ENCODE data around the gene DDX21.
"Not testable (repeated sequence)": the region's sequence is repeated elsewhere in the genome, so short reads cannot be mapped to it uniquely, and the experiment has no call there.

Gene DDX21

DNA sequence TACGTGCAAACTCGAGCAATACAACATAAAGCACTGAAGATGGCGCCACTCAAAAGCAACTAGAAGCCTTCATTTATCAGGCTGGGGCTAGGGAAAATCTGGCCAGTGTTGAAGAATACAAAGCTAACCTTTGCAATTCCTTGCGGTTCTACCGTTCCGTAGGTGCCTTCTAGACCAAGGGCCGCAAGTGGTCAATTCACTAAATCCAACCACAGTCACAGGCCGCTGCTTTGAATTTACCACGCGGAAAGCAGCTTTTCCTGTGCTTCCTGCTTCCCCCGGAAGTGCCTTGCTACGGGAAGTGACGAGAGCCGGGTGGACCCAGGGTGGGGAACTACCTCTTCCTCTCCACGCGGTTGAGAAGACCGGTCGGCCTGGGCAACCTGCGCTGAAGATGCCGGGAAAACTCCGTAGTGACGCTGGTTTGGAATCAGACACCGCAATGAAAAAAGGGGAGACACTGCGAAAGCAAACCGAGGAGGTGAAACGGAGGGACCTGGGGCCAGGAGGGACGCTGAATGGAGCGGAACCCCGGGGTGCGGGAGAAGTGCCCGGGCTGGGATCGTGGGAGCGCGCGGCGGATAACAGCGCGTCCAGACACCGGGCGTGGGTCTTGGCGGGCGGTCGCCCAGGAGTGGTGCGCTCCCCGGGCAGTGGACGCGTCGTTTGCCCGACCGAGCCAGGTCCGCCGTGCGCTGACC, at the start of gene DDX21:
TSS of gene DDX21 (plus strand) at position 339 of the 701 bp plus-strand sequence. CDS start at position 395, 56 bp downstream.
- TF ChIP-seq Cebpa-rat (IDR thresholded peaks at IDR 0.05): no peak
- Histone ChIP-seq H4K20me1 (peaks cover 36 to 42% (median 40%) of the 10 kb centered on the region in 11 experiments; a peak in 21 of 22 replicates), H3K4me1 (peaks cover 29 to 48% (median 43%) of the 10 kb centered on the region in 10 experiments)

DNA sequence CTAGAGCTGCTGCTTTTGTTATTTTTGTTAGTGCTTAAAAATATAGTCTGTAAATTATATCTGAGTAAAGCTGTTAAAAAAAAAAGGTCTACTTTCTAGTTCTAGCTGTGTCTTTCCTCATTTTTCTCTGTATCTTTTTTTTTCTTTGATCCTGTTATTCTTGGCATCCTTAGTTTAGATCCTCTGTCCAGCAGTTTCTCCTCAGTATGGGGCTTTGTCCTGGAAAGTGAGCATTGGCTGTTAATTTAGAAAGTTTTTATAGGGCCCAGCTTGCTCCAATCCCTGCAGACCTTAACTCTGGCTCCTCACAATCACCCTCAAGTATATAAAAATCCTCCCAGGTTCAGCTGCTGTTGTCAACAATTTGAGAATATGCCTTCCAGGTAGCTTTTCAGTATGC, 31.4 kb upstream of the DDX21 start:
- Histone ChIP-seq H4K20me1 (peaks cover 0 to 18% (median 0%) of the 10 kb centered on the region in 11 experiments; a peak in 7 of 22 replicates), H3K36me3 (peaks cover 84 to 100% (median 91%) of the 10 kb centered on the region in 11 experiments), H3K9me3 (replicated peaks in 1 of 11) (peaks cover 0 to 6% (median 0%) of the 10 kb centered on the region in 11 experiments; a peak in 5 of 22 replicates), H3K4me2 (no peak overlapping the region), H3K9ac (no peak overlapping the region), H3K4me3 (no peak overlapping the region), H3K27me3 (no peaks in the 10 kb centered on the region), H3K27ac (no peak overlapping the region), H3K4me1 (no peaks in the 10 kb centered on the region)
- no peak for TF ChIP-seq Cebpa-rat (IDR thresholded peaks at IDR 0.05)

More for the DNA sequence above, at the start of gene DDX21:
- Histone ChIP-seq H3K4me2 (peak within 1 kb of the TSS; percentile 73 to 99 (median 89)), H3K27me3 (no peaks in the 10 kb centered on the region), H3K9ac (peak within 1 kb of the TSS; percentile 89 to 100 (median 97)), H3K36me3 (peaks cover 19 to 64% (median 52%) of the 10 kb centered on the region in 11 experiments), H3K9me3 (replicated peaks in 1 of 11) (peaks cover 0 to 4% (median 0%) of the 10 kb centered on the region in 11 experiments; a peak in 1 of 22 replicates), H3K4me3 (peak within 1 kb of the TSS; percentile 81 to 100 (median 96)), H3K27ac (peak within 1 kb of the TSS; percentile 90 to 99 (median 97))

DNA sequence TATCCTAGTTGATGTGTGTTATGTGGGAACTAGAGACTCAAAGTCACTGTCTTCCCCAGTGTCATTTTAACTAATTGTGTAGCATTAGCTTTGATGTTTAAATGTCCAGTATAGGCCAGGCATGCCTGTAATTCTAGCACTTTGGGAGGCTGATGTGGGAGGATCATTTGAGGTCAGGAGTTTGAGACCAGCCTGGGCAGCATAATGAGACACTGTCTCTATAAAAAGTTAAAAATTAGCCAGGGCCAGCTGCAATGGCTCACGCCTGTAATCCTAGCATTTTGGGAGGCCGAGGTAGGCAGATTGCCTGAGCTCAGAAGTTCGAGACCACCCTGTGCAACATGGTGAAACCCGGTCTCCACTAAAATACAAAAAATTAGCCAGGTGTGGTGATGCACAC, 30.5 kb upstream of the DDX21 start:
- no peaks in the 10 kb centered on the region for H3K4me1 ChIP-seq
- peaks cover 0 to 11% (median 0%) of the 10 kb centered on the region in 11 experiments; a peak in 6 of 22 replicates for H4K20me1 ChIP-seq
- no peak overlapping the region for H3K9ac ChIP-seq
- peaks cover 84 to 100% (median 91%) of the 10 kb centered on the region in 11 experiments for H3K36me3 ChIP-seq
- no peak overlapping the region for H3K4me2 ChIP-seq
- H3K4me3 ChIP-seq: no peak overlapping the region
- no peak overlapping the region for H3K27ac ChIP-seq
- H3K27me3 ChIP-seq: no peaks in the 10 kb centered on the region
- TF ChIP-seq Cebpa-rat (IDR thresholded peaks at IDR 0.05): no peak
- peaks cover 0 to 6% (median 0%) of the 10 kb centered on the region in 11 experiments; a peak in 5 of 22 replicates for H3K9me3 ChIP-seq (replicated peaks in 1 of 11)

DNA sequence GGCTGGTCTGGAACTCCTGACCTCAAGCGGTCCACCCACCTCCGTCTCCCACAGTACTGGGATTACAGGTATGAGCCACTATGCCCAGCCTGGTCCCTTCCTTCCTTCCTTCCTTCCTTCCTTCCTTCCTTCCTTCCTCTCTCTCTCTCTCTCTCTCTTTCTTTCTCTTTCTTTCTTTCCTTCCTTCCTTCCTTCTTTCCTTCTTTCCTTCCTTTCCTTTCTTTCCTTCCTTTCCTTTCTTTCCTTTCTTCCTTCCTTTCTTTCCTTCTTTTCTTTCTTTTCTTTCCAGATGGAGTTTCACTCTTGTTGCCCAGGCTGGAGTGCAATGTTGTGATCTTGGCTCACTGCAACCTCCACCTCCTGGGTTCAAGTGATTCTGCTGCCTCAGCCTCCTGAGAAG, 26.8 kb upstream of the DDX21 start:
- not testable (repeated sequence) for H3K4me3 ChIP-seq; H3K27ac ChIP-seq; H3K4me2 ChIP-seq; H3K9me3 ChIP-seq (replicated peaks in 1 of 11); H3K9ac ChIP-seq; H3K4me1 ChIP-seq; H3K27me3 ChIP-seq
- H4K20me1 ChIP-seq: peaks cover 0 to 11% (median 0%) of the 10 kb centered on the region in 11 experiments; a peak in 3 of 22 replicates
- H3K36me3 ChIP-seq: peaks cover 86 to 99% (median 94%) of the 10 kb centered on the region in 11 experiments

DNA sequence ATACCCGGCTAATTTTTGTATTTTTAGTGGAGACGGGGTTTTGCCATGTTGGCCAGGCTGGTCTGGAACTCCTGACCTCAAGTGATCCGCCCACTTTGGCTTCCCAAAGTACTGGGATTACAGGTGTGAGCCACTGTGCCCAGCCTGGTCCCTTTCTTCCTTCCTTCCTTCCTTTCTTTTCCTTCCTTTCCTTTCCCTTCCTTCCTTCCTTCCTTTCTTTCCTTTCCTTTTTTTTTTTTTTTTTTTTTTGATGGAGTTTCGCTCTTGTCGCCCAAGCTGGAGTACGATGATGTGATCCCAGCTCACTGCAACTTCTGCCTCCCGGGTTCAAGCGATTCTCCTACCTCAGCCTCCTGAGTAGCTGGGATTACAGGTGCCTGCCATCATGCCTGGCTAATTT, 26.1 kb upstream of the DDX21 start:
- H3K9me3 ChIP-seq (replicated peaks in 1 of 11); H3K27ac ChIP-seq; H3K9ac ChIP-seq; H3K27me3 ChIP-seq; H3K4me2 ChIP-seq; H3K4me1 ChIP-seq; H3K4me3 ChIP-seq: not testable (repeated sequence)
- peaks cover 0 to 11% (median 0%) of the 10 kb centered on the region in 11 experiments; a peak in 2 of 22 replicates for H4K20me1 ChIP-seq
- H3K36me3 ChIP-seq: peaks cover 89 to 99% (median 93%) of the 10 kb centered on the region in 11 experiments

DNA sequence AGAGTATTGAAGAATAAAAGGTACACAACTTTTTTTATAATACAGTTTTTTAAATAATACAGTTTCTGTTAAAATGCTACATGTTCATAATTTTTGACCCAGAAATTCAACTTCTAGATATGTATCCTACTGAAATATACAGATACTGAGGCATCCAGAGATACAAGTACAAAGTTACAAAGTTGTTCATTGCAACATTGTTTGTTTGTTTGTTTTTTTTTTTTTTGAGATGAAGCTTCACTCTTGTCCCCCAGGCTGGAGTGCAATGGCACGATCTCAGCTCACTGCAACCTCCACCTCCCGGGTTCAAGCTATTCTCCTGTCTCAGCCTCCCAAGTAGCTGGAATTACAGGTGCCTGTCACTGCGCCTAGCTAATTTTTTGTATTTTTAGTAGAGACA, 23.1 kb upstream of the DDX21 start:
- H3K27ac ChIP-seq; H3K27me3 ChIP-seq; H3K4me2 ChIP-seq; H3K4me3 ChIP-seq; H3K9ac ChIP-seq; H3K9me3 ChIP-seq (replicated peaks in 1 of 11); H4K20me1 ChIP-seq; H3K4me1 ChIP-seq: not testable (repeated sequence)
- H3K36me3 ChIP-seq: peaks cover 86 to 99% (median 93%) of the 10 kb centered on the region in 11 experiments

DNA sequence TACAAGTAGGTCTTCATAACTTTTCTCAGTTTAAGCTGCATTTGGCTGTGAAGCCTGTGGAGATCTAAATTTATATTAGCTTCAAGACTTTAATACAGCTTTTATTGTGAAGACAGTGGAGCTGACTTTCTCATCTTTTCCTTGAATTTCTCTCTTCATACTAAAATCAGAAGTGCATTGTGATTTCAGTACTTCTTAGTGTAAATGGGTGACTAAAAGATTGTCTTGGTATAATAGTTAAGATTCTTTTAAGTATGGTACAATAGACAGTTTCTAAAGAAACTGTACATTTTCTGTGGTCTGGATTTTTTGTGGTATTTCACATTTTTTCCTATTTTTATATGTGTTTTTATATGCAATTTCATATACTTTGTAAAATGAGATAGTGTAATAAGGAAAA, 21.0 kb upstream of the DDX21 start:
- peaks cover 75 to 99% (median 91%) of the 10 kb centered on the region in 11 experiments for H3K36me3 ChIP-seq

DNA sequence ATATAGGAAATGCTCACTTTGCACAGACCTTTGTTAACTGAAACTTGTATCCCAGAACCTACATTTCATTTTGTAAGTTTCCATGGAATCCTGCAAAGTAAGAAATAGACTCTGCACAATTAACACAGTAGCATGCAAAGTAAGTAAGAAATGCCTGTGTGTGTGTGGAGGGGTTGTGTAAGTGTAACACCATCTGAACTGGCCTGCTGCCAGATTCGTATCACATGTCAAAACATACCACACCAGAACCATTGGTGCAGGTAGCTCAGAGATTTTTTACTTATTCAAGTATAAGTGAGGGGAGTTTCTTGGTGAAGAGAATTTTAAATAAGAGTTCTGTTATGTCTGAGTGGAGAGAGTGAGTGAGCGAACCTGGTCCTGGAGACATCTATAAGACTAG, 17.9 kb upstream of the DDX21 start:
- Histone ChIP-seq H3K9me3 (replicated peaks in 1 of 11) (no peaks in the 10 kb centered on the region), H3K4me3 (no peak overlapping the region), H3K27ac (no peak overlapping the region), H3K27me3 (no peaks in the 10 kb centered on the region), H3K4me2 (no peak overlapping the region), H3K4me1 (no peaks in the 10 kb centered on the region), H4K20me1 (peaks cover 0 to 4% (median 0%) of the 10 kb centered on the region in 11 experiments; a peak in 3 of 22 replicates), H3K9ac (no peak overlapping the region), H3K36me3 (peaks cover 79 to 100% (median 93%) of the 10 kb centered on the region in 11 experiments)
- no peak for TF ChIP-seq Cebpa-rat (IDR thresholded peaks at IDR 0.05)

More for the DNA sequence above, 21.0 kb upstream of the DDX21 start:
- Histone ChIP-seq H3K4me2 (no peak overlapping the region), H3K4me3 (no peak overlapping the region), H3K4me1 (no peaks in the 10 kb centered on the region), H4K20me1 (peaks cover 0 to 4% (median 0%) of the 10 kb centered on the region in 11 experiments; a peak in 3 of 22 replicates), H3K9ac (no peak overlapping the region), H3K9me3 (replicated peaks in 1 of 11) (no peaks in the 10 kb centered on the region), H3K27ac (no peak overlapping the region), H3K27me3 (no peaks in the 10 kb centered on the region)
- TF ChIP-seq Cebpa-rat (IDR thresholded peaks at IDR 0.05): no peak

DNA sequence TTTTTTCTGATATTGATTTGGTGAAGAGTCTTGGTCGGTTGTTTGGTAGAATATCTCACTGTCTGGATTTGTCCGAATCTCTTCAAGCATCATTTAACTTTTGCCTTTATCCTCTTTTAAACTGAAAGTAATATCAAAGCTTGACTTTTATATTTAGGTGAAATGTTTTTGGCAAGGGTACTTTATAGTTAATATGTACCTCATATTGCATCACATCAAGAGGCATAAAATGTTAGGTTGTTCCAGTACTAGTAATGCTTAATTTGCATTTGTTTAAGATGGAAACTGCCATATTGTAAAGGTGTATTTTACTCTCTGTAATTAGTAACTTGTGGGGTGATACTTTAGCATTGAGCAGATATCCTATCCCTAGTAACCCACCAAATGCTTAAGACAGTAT, 17.1 kb upstream of the DDX21 start:
- H3K9me3 ChIP-seq (replicated peaks in 1 of 11): no peaks in the 10 kb centered on the region
- H3K4me3 ChIP-seq: no peak overlapping the region
- TF ChIP-seq Cebpa-rat (IDR thresholded peaks at IDR 0.05): no peak
- no peak overlapping the region for H3K4me2 ChIP-seq
- no peak overlapping the region for H3K9ac ChIP-seq
- no peak overlapping the region for H3K27ac ChIP-seq
- peaks cover 78 to 100% (median 95%) of the 10 kb centered on the region in 11 experiments for H3K36me3 ChIP-seq
- H4K20me1 ChIP-seq: peaks cover 0 to 4% (median 0%) of the 10 kb centered on the region in 11 experiments; a peak in 3 of 22 replicates
- H3K4me1 ChIP-seq: no peaks in the 10 kb centered on the region
- H3K27me3 ChIP-seq: no peaks in the 10 kb centered on the region

DNA sequence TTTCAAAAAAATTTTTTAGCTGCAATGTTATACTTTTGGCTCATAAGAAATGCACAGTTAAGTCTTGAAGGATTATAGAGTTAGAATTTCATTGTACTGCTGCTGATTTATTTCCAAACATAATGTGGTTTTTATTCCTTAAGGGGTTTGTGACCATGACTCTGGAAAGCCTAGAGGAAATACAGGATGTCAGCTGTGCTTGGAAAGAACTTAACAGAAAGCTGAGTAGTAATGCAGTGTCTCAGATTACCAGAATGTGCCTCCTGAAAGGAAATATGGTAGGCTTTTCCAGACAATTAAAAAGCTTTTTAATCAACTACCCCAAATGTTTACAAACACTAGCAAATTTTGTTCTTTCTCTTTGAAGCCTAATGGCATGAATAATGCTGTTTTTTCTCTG, 15.1 kb upstream of the DDX21 start:
- not testable (repeated sequence) for H3K4me3 ChIP-seq; H3K27ac ChIP-seq; H4K20me1 ChIP-seq; H3K9me3 ChIP-seq (replicated peaks in 1 of 11); H3K9ac ChIP-seq; H3K4me2 ChIP-seq; H3K27me3 ChIP-seq; H3K4me1 ChIP-seq
- H3K36me3 ChIP-seq: peaks cover 81 to 100% (median 92%) of the 10 kb centered on the region in 11 experiments
